PC-3 (cell line): ENCODE data around the gene SPATA6. TPM values are rescaled to one million over a fixed set of nuclear protein-coding genes. Genes with fewer than 3 reads are reported as not detected.

Experiments used
- ATAC-seq: fragments of 200-7000 bp; cut with Tn5 transposase; 2 replicates; pipeline ENCODE4 v1.9.1; 2020; ENCODE audit warnings: mild to moderate bottlenecking, moderate library complexity
- BruUV-seq: library from RNA; stranded (reverse); fragments of 400-500 nt; replicated peaks from 2 replicates; lab custom pipeline; 2021; lab: Mats Ljungman, UMichigan
- CTCF ChIA-PET: fragments of 300-600 bp; sonication (Branson Sonifier 250); formaldehyde crosslinking; loops from one replicate; lab custom pipeline; 2022; ENCODE audit warnings: antibody characterized with exemption; lab: Charles Lee
- POLR2A ChIA-PET: fragments of 300-600 bp; sonication (Branson Sonifier 250); formaldehyde crosslinking; loops from one replicate; lab custom pipeline; 2022; ENCODE audit warnings: antibody characterized with exemption; ENCODE audit not compliant: unreplicated experiment; lab: Charles Lee
- DNase-seq: peaks from one replicate; pipeline ENCODE4 v3.0.0-alpha.2; 2015
- H2AFZ ChIP-seq: fragments of 300-600 bp; sonication (generic); 2 replicates; pipeline ENCODE4 v1.6.0; 2016; ENCODE audit warnings: antibody characterized with exemption, low read length
- H3F3A ChIP-seq: fragments of 300-600 bp; sonication (generic); one replicate; pipeline ENCODE4 v1.6.0; 2017; ENCODE audit warnings: antibody characterized with exemption, low read length, control low read depth, mild to moderate bottlenecking; ENCODE audit not compliant: unreplicated experiment
- H3K27ac ChIP-seq: fragments of 300-600 bp; sonication (generic); 2 replicates; pipeline ENCODE4 v1.5.1; 2016; ENCODE audit warnings: mild to moderate bottlenecking, low read length
- H3K27me3 ChIP-seq: fragments of 300-600 bp; sonication (generic); 2 replicates; pipeline ENCODE4 v1.6.1; 2016; ENCODE audit warnings: low read length, mixed read lengths
- H3K36me3 ChIP-seq: fragments of 300-600 bp; sonication (generic); 2 replicates; pipeline ENCODE4 v1.6.1; 2016; ENCODE audit warnings: low read depth, mixed run types, low read length, mixed read lengths
- H3K4me1 ChIP-seq: fragments of 300-600 bp; sonication (generic); 2 replicates; pipeline ENCODE4 v1.5.1; 2016; ENCODE audit warnings: low read length; ENCODE audit not compliant: insufficient read depth
- H3K4me2 ChIP-seq: fragments of 300-600 bp; sonication (generic); 2 replicates; pipeline ENCODE4 v1.6.0; 2016; ENCODE audit warnings: low read length
- H3K4me3 ChIP-seq: fragments of 300-600 bp; sonication (generic); 2 replicates; pipeline ENCODE4 v1.5.1; 2016; ENCODE audit warnings: mild to moderate bottlenecking, low read length, mixed read lengths
- H3K79me2 ChIP-seq: fragments of 300-600 bp; sonication (generic); 2 replicates; pipeline ENCODE4 v1.6.1; 2017; ENCODE audit warnings: low read length, mixed read lengths
- H3K9ac ChIP-seq: fragments of 300-600 bp; sonication (generic); 2 replicates; pipeline ENCODE4 v1.6.0; 2016; ENCODE audit warnings: mild to moderate bottlenecking, low read length
- H3K9me2 ChIP-seq: fragments of 300-600 bp; sonication (generic); replicated peaks from 2 replicates; pipeline ENCODE4 v1.6.1; 2016; ENCODE audit warnings: mixed run types, low read length, mixed read lengths
- H3K9me3 ChIP-seq: fragments of 300-600 bp; sonication (generic); 2 replicates; pipeline ENCODE4 v1.6.1; 2016; ENCODE audit warnings: low read length, mixed read lengths
- H4K20me1 ChIP-seq: fragments of 300-600 bp; sonication (generic); 2 replicates; pipeline ENCODE4 v1.6.1; 2016; ENCODE audit warnings: low read length, mixed read lengths
- CTCF ChIP-seq: fragments of 300-600 bp; sonication (generic); conservative IDR thresholded peaks from 2 replicates; pipeline ENCODE4 v1.5.1; 2017; ENCODE audit warnings: antibody characterized with exemption, low read depth, mild to moderate bottlenecking, low read length
- EZH2 ChIP-seq: fragments of 300-600 bp; sonication (generic); IDR thresholded peaks from one replicate; pipeline ENCODE4 v1.6.1; 2017; ENCODE audit warnings: antibody characterized with exemption, mild to moderate bottlenecking, low read length; ENCODE audit not compliant: unreplicated experiment
- EZH2phosphoT487 ChIP-seq: fragments of 300-600 bp; sonication (generic); IDR thresholded peaks from 2 replicates; pipeline ENCODE4 v1.6.1; 2018; ENCODE audit warnings: mild to moderate bottlenecking, antibody characterized with exemption, low read length, borderline replicate concordance
- intact Hi-C: fragments of 100-400 bp; cut with micrococcal nuclease; formaldehyde crosslinking; loops from 2 replicates; pipeline ENCODE4 v1.9.0; 2023
- total RNA-seq: library from RNA; depleted of rRNA; stranded (reverse); fragments of >200 nt; gene quantifications from 2 replicates; pipeline ENCODE4 v1.2.3, GENCODE V29; 2014

SPATA6 gene
- total RNA-seq, 1 experiment from 2014 or later = 0.40 TPM

- Histone ChIP-seq H3K27me3 (no peaks in the 10 kb centered on the region), H3K9ac (no peak overlapping the region), H2AFZ (no peak overlapping the region), H3K79me2 (no peaks in the 10 kb centered on the region), H3K9me2 (no peaks in the 10 kb centered on the region), H4K20me1 (no peaks in the 10 kb centered on the region), H3F3A (no peaks in the 10 kb centered on the region), H3K9me3 (no peaks in the 10 kb centered on the region), H3K36me3 (no peaks in the 10 kb centered on the region), H3K27ac (no peak overlapping the region), H3K4me3 (no peak overlapping the region), H3K4me1 (no peaks in the 10 kb centered on the region), H3K4me2 (no peak overlapping the region)
- ChIA-PET CTCF (no interaction called here), POLR2A (no interaction called here)
- TF ChIP-seq EZH2phosphoT487 = no peak
- no peak for DNase-seq
- no TSS peak for BruUV-seq
- intact Hi-C loops = no loop called here
- ATAC-seq = no peak
Measured at GRCh38 chr1:48405400-48405799, 66.6 kb downstream of the SPATA6 start.

- Histone ChIP-seq H3K27ac (no peak overlapping the region), H3K9ac (no peak overlapping the region), H3F3A (no peaks in the 10 kb centered on the region), H3K79me2 (no peaks in the 10 kb centered on the region), H3K4me2 (no peak overlapping the region), H4K20me1 (no peaks in the 10 kb centered on the region), H3K36me3 (no peaks in the 10 kb centered on the region), H3K4me3 (no peak overlapping the region), H3K27me3 (no peaks in the 10 kb centered on the region), H2AFZ (no peak overlapping the region), H3K9me2 (no peaks in the 10 kb centered on the region), H3K4me1 (no peaks in the 10 kb centered on the region), H3K9me3 (0 out of 2 replicates have a peak, but pooled peaks cover 1% of the 10 kb centered on the region)
- BruUV-seq = no TSS peak
- POLR2A ChIA-PET = no interaction called here
- DNase-seq (no peak), ATAC-seq (no peak)
- CTCF ChIA-PET = no interaction called here
- TF ChIP-seq CTCF = no peak
- TF ChIP-seq EZH2 = no peak
- TF ChIP-seq EZH2phosphoT487 = no peak
- intact Hi-C loops = no loop called here
Measured at GRCh38 chr1:48402599-48402998, 69.4 kb downstream of the SPATA6 start.

GRCh38 chr1:48396208-48396607 is 75.8 kb downstream of the SPATA6 start:
- peaks cover 10% of the 10 kb centered on the region for H3K4me1 ChIP-seq
- peak overlapping the region; percentile 24; the same call in 1 of the 2 replicates for H3K4me2 ChIP-seq
- H2AFZ ChIP-seq = no peak overlapping the region
- no peaks in the 10 kb centered on the region for H3K27me3 ChIP-seq
- peak; percentile 83 for DNase-seq
- ChIA-PET CTCF (no interaction called here), POLR2A (no interaction called here)
- no peaks in the 10 kb centered on the region for H3F3A ChIP-seq
- intact Hi-C loops = no loop called here
- H4K20me1 ChIP-seq = no peaks in the 10 kb centered on the region
- 0 out of 2 replicates have a peak, but pooled peaks cover 5% of the 10 kb centered on the region for H3K9me3 ChIP-seq
- no peaks in the 10 kb centered on the region for H3K79me2 ChIP-seq
- no peaks in the 10 kb centered on the region for H3K36me3 ChIP-seq
- H3K27ac ChIP-seq = peak overlapping the region; percentile 67
- H3K9me2 ChIP-seq = no peaks in the 10 kb centered on the region
- no peak overlapping the region for H3K9ac ChIP-seq
- H3K4me3 ChIP-seq = no peak overlapping the region
- no peak for TF ChIP-seq EZH2
- TF ChIP-seq CTCF = no peak
- no peak for TF ChIP-seq EZH2phosphoT487
- ATAC-seq = peak; percentile 100
- BruUV-seq = no TSS peak
